PC-3 (cell line): ENCODE data around the gene C11orf97.

Source experiments
- EZH2 ChIP-seq: fragments of 300-600 bp; sonication (generic); IDR thresholded peaks from one replicate; pipeline ENCODE4 v1.6.1; 2017; ENCODE audit warnings: antibody characterized with exemption, mild to moderate bottlenecking, low read length; ENCODE audit not compliant: unreplicated experiment
- TF ChIP-seq, protein P1 (sequence below): fragments of 300-600 bp; sonication (generic); conservative IDR thresholded peaks from 2 replicates; pipeline ENCODE4 v1.5.1; 2017; ENCODE audit warnings: antibody characterized with exemption, low read depth, mild to moderate bottlenecking, low read length

DNA sequence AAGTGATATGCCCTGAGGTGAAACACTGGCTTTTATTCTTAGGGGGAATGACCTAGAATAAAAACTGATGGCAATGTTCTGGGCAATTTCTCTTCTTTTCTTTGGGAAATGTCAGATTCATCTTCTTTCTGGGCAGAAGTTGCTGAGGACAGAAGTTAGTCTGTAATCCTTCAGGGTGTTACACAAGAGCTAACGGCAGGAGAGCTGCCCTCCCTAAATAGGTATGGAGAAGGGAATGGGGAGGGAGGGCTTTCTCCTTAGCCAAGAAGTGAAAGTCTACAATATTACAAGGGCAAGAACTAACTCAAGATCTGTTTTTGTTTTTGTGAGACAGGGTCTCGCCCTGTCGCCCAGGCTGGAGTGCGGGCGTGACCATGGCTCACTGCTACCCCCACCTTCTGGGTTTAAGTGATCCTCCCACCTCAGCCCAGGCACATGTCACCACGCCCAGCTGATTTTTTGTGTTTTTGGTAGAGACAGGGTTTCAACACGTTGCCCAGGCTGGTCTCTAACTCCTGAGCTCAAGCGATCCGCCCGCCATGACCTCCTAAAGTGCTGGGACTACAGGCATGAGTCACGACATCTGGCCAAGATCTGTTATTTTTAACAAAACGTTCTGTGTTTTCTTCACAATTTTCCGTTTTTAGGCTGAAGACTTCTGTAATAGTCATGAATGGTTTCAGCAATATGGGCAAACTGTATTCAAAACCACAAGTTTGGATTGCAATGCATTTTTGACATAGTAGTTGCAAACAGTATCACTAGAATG, 62.1 kb downstream of the C11orf97 start:
- no peak for TF ChIP-seq EZH2
- TF ChIP-seq, protein P1, sequence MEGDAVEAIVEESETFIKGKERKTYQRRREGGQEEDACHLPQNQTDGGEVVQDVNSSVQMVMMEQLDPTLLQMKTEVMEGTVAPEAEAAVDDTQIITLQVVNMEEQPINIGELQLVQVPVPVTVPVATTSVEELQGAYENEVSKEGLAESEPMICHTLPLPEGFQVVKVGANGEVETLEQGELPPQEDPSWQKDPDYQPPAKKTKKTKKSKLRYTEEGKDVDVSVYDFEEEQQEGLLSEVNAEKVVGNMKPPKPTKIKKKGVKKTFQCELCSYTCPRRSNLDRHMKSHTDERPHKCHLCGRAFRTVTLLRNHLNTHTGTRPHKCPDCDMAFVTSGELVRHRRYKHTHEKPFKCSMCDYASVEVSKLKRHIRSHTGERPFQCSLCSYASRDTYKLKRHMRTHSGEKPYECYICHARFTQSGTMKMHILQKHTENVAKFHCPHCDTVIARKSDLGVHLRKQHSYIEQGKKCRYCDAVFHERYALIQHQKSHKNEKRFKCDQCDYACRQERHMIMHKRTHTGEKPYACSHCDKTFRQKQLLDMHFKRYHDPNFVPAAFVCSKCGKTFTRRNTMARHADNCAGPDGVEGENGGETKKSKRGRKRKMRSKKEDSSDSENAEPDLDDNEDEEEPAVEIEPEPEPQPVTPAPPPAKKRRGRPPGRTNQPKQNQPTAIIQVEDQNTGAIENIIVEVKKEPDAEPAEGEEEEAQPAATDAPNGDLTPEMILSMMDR = no peak
